Liver (tissue), 3 donors: ENCODE data around the gene GCNT1.

Experiments used
- EGR1 ChIP-seq, 2 donors: IDR thresholded peaks; 2 replicates each; pipeline ENCODE4 v1.6.1; 2016 to 2018; ENCODE audit warnings: antibody characterized with exemption in 2 of 2, low read depth in 2 of 2
- GABPA ChIP-seq, 2 donors: IDR thresholded peaks in 1 of 2; conservative IDR thresholded peaks in 1 of 2; 2 replicates each; pipeline ENCODE4 v1.6.1; 2016; ENCODE audit warnings: antibody characterized with exemption in 2 of 2, mild to moderate bottlenecking in 1 of 2, moderate library complexity in 1 of 2
- JUND ChIP-seq, 2 donors: IDR thresholded peaks; 2 replicates each; pipeline ENCODE4 v1.6.1; 2016; ENCODE audit warnings: antibody characterized with exemption in 2 of 2
- TAF1 ChIP-seq: conservative IDR thresholded peaks from 2 replicates; pipeline ENCODE4 v1.6.1; 2016; ENCODE audit warnings: antibody characterized with exemption, mild to moderate bottlenecking
- YY1 ChIP-seq: IDR thresholded peaks from 2 replicates; pipeline ENCODE4 v1.6.1; 2016; ENCODE audit warnings: antibody characterized with exemption, mild to moderate bottlenecking
- TF ChIP-seq, protein P1 (sequence below): fragments of 150-350 bp; IDR thresholded peaks from 2 replicates; pipeline ENCODE4 v1.5.1; 2017; ENCODE audit warnings: improper control_type of control experiment, low read depth, low read length; ENCODE audit not compliant: missing input control
- donor health status: healthy.
- donor health status: healthy.

DNA sequence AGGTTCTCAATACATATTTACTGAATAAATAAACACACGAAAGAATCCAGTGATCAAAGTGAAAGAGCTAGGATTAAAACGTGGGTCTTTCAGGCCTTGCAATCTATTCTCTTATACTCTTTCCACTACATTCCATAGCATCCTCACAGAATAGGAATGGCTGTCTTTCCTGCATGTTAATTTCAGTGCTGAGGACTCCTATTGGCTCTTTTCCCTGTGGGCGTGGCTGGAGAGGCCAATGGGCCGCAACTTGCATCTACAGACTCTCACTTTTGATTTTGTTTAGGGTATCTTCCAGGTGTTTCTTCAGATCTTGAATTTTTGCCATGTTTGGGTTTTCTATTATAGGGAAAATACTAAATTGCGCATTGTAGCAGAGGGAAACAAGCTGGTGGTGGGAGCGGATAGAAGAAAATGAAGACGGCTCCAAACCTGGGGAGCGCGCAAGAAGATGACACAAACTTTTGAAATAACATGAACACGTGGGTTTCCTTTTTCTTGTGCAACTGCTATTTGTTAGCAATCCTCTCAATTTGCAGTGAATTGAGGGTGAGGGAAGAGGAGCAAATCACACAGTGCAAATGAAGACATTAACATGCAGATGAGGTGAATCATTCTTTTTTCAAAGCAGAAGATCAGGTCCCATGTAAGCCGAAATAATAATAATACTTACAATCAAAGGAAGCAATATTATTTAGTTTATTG is 93.9 kb downstream of the GCNT1 start:
- TF ChIP-seq YY1: no peak
- TF ChIP-seq EGR1 (IDR thresholded peaks at IDR 0.05; ENCODE audit: low read depth in 2 of 2): no peak
- TF ChIP-seq, protein P1, sequence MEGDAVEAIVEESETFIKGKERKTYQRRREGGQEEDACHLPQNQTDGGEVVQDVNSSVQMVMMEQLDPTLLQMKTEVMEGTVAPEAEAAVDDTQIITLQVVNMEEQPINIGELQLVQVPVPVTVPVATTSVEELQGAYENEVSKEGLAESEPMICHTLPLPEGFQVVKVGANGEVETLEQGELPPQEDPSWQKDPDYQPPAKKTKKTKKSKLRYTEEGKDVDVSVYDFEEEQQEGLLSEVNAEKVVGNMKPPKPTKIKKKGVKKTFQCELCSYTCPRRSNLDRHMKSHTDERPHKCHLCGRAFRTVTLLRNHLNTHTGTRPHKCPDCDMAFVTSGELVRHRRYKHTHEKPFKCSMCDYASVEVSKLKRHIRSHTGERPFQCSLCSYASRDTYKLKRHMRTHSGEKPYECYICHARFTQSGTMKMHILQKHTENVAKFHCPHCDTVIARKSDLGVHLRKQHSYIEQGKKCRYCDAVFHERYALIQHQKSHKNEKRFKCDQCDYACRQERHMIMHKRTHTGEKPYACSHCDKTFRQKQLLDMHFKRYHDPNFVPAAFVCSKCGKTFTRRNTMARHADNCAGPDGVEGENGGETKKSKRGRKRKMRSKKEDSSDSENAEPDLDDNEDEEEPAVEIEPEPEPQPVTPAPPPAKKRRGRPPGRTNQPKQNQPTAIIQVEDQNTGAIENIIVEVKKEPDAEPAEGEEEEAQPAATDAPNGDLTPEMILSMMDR: no peak
- no peak for TF ChIP-seq TAF1
- TF ChIP-seq JUND (IDR thresholded peaks at IDR 0.05): no peak
- TF ChIP-seq GABPA (IDR thresholded peaks at IDR 0.05 in 1 of 2, conservative IDR thresholded peaks at IDR 0.05 in 1 of 2): no peak
